Astrocyte (in vitro differentiated cells and primary cell): Measurements from ENCODE around the gene FGFRL1. TPM values are rescaled to one million over a fixed set of nuclear protein-coding genes. Genes with fewer than 3 reads are reported as not detected.

ENCODE experiments used
- DNase-seq: peaks from one replicate; pipeline ENCODE4 v3.0.0-alpha.2; 2010; ENCODE audit warnings: low read depth
- FAIRE-seq: peaks from 2 replicates; lab custom pipeline; 2011; peaks lifted over from hg19 to GRCh38; lab: Jason Lieb, UNC
- H2AFZ ChIP-seq: 2 replicates; pipeline ENCODE4 v1.6.0; 2012; ENCODE audit warnings: low read depth, low read length, inconsistent platforms
- H3K27ac ChIP-seq: 2 replicates; pipeline ENCODE4 v1.5.1; 2011; ENCODE audit warnings: low read depth, low read length, inconsistent platforms
- H3K27me3 ChIP-seq: 2 replicates; pipeline ENCODE4 v1.6.0; 2011; ENCODE audit warnings: low read length, inconsistent platforms; ENCODE audit not compliant: insufficient read depth
- H3K36me3 ChIP-seq: 2 replicates; pipeline ENCODE4 v1.5.1; 2011; ENCODE audit warnings: low read length, inconsistent platforms; ENCODE audit not compliant: insufficient read depth
- H3K4me1 ChIP-seq: 2 replicates; pipeline ENCODE4 v1.5.1; 2011; ENCODE audit warnings: low read length, inconsistent platforms; ENCODE audit not compliant: insufficient read depth
- H3K4me2 ChIP-seq: 2 replicates; pipeline ENCODE4 v1.6.0; 2012; ENCODE audit warnings: low read length, inconsistent platforms
- H3K4me3 ChIP-seq: 2 replicates; pipeline ENCODE4 v1.5.1; 2011; ENCODE audit warnings: low read depth, mild to moderate bottlenecking, low read length, inconsistent platforms; ENCODE audit not compliant: insufficient read depth
- H3K79me2 ChIP-seq: 2 replicates; pipeline ENCODE4 v1.6.0; 2012; ENCODE audit warnings: mild to moderate bottlenecking, low read length, inconsistent platforms; ENCODE audit not compliant: insufficient read depth
- H3K9ac ChIP-seq: 2 replicates; pipeline ENCODE4 v1.6.0; 2012; ENCODE audit warnings: mild to moderate bottlenecking, low read length, inconsistent platforms
- H3K9me3 ChIP-seq: 2 replicates; pipeline ENCODE4 v1.5.1; 2012; ENCODE audit warnings: low read depth, mild to moderate bottlenecking, low read length, inconsistent platforms; ENCODE audit not compliant: insufficient read depth
- H4K20me1 ChIP-seq: 2 replicates; pipeline ENCODE4 v1.6.0; 2012; ENCODE audit warnings: low read length, inconsistent platforms; ENCODE audit not compliant: insufficient read depth
- H3K27ac Mint-ChIP-seq: one replicate; pipeline ENCODE4 v1.8.0; 2021; ENCODE audit warnings: mild to moderate bottlenecking, mixed read lengths; ENCODE audit not compliant: unreplicated experiment
- H3K27me3 Mint-ChIP-seq: one replicate; pipeline ENCODE4 v1.8.0; 2021; ENCODE audit warnings: low read depth, mixed read lengths; ENCODE audit not compliant: unreplicated experiment
- H3K36me3 Mint-ChIP-seq: one replicate; pipeline ENCODE4 v1.8.0; 2021; ENCODE audit warnings: low read depth, mixed read lengths; ENCODE audit not compliant: unreplicated experiment
- H3K4me1 Mint-ChIP-seq: one replicate; pipeline ENCODE4 v1.8.0; 2021; ENCODE audit warnings: low read depth, mixed read lengths; ENCODE audit not compliant: unreplicated experiment
- H3K4me3 Mint-ChIP-seq: one replicate; pipeline ENCODE4 v1.8.0; 2021; ENCODE audit warnings: mild to moderate bottlenecking, moderate library complexity, mixed read lengths; ENCODE audit not compliant: unreplicated experiment
- H3K9me3 Mint-ChIP-seq: one replicate; pipeline ENCODE4 v1.8.0; 2021; ENCODE audit warnings: mild to moderate bottlenecking, mixed read lengths; ENCODE audit not compliant: unreplicated experiment
- EZH2 ChIP-seq: IDR thresholded peaks from 2 replicates; pipeline ENCODE4 v1.6.1; 2012; ENCODE audit warnings: mild to moderate bottlenecking, low read length, inconsistent platforms; ENCODE audit not compliant: insufficient read depth
- total RNA-seq: library from RNA; stranded (reverse); gene quantifications from 2 replicates; pipeline ENCODE4 v1.2.1, GENCODE V29; 2021
- TF ChIP-seq, protein P1 (sequence below): IDR thresholded peaks from 2 replicates; pipeline ENCODE4 v1.5.1; 2011; ENCODE audit warnings: low read depth, mild to moderate bottlenecking, inconsistent platforms, low read length, moderate library complexity; ENCODE audit not compliant: insufficient read depth

The FGFRL1 gene
- total RNA-seq, 1 donor from 2014 or later = 64.2 TPM

DNA sequence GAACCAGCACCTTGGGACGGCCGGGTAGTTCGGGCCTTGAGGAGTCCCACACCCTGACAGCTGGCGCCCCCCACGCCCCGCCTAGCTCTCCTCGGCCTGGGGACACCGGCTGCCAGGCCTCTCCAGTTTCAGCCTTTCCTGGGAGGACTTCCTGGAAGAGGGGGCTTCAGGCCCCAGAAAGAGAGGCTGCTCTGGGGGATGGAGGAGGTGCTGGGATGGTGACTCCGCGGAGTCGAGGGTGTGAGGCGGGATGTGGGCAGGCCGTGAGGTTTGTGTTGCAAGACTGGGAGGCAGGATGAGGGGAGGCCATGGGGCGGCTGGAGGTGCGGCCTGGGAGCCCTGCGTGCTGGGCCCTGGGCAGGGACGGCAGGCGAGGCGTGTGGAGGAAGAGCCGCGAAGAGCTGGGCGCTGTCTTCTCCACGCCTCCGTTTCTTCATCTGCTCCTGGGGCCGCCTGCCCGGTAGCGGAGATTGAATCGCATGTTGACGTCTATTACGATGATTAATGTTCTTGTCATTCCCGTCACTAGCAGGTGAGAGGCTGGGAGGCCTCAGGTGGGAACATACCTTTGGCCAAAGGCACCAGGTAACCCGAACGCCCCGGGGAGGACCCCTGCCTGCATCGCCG, 918 bp upstream of the FGFRL1 start:
- FAIRE-seq = no peak
- Histone ChIP-seq H3K27ac (no peak overlapping the region), H3K9ac (no peak overlapping the region), H3K27me3 (peaks cover 22% of the 10 kb centered on the region), H3K9me3 (no peaks in the 10 kb centered on the region), H2AFZ (peak overlapping the region; percentile 56), H3K4me1 (peaks cover 28% of the 10 kb centered on the region), H3K36me3 (no peaks in the 10 kb centered on the region), H3K4me3 (peak overlapping the region; percentile 52), H3K4me2 (peak overlapping the region; percentile 87), H3K79me2 (peaks cover 26% of the 10 kb centered on the region), H4K20me1 (peaks cover 30% of the 10 kb centered on the region)
- TF ChIP-seq, protein P1, sequence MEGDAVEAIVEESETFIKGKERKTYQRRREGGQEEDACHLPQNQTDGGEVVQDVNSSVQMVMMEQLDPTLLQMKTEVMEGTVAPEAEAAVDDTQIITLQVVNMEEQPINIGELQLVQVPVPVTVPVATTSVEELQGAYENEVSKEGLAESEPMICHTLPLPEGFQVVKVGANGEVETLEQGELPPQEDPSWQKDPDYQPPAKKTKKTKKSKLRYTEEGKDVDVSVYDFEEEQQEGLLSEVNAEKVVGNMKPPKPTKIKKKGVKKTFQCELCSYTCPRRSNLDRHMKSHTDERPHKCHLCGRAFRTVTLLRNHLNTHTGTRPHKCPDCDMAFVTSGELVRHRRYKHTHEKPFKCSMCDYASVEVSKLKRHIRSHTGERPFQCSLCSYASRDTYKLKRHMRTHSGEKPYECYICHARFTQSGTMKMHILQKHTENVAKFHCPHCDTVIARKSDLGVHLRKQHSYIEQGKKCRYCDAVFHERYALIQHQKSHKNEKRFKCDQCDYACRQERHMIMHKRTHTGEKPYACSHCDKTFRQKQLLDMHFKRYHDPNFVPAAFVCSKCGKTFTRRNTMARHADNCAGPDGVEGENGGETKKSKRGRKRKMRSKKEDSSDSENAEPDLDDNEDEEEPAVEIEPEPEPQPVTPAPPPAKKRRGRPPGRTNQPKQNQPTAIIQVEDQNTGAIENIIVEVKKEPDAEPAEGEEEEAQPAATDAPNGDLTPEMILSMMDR = no peak
- TF ChIP-seq EZH2 = no peak
- peaks cover 4% of the 10 kb centered on the region for H3K36me3 Mint-ChIP-seq
- H3K4me1 Mint-ChIP-seq = peaks cover 4% of the 10 kb centered on the region
- peak; percentile 58 for DNase-seq
- peaks cover 5% of the 10 kb centered on the region for H3K9me3 Mint-ChIP-seq
- H3K4me3 Mint-ChIP-seq = peak overlapping the region; percentile 66
- H3K27ac Mint-ChIP-seq = peak overlapping the region; percentile 69
- peaks cover 29% of the 10 kb centered on the region for H3K27me3 Mint-ChIP-seq

DNA sequence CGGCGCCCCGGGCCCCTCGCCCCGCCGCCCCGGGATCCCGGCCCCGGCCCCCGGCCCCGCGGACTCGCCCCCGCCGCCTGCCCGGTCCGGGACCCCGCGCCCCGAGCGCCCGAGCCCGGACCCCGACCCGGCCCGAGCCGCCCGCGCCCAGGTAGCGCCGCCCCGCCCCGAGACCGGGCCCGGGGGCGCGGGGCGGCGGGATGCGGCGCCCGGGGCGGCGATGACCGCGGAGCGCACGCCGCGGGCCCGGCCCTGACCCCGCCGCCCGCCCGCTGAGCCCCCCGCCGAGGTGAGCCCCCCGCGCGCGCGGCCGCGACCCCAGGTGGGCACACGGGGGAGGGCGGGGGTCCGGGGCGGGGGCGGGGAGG, 224 bp downstream of the FGFRL1 start:
- Mint-ChIP-seq H3K4me3 (no peak overlapping the region), H3K27me3 (peaks cover 24% of the 10 kb centered on the region), H3K36me3 (peaks cover 4% of the 10 kb centered on the region), H3K9me3 (peaks cover 5% of the 10 kb centered on the region), H3K4me1 (peaks cover 2% of the 10 kb centered on the region), H3K27ac (no peak overlapping the region)
- Histone ChIP-seq H3K9me3 (no peaks in the 10 kb centered on the region), H4K20me1 (peaks cover 42% of the 10 kb centered on the region), H2AFZ (no peak overlapping the region), H3K4me3 (no peak overlapping the region), H3K27me3 (peaks cover 20% of the 10 kb centered on the region), H3K9ac (no peak overlapping the region), H3K27ac (no peak overlapping the region), H3K4me1 (peaks cover 28% of the 10 kb centered on the region), H3K4me2 (no peak overlapping the region), H3K79me2 (peaks cover 37% of the 10 kb centered on the region), H3K36me3 (no peaks in the 10 kb centered on the region)
- no peak for TF ChIP-seq EZH2
- TF ChIP-seq, protein P1 = no peak
- DNase-seq (no peak), FAIRE-seq (no peak)

DNA sequence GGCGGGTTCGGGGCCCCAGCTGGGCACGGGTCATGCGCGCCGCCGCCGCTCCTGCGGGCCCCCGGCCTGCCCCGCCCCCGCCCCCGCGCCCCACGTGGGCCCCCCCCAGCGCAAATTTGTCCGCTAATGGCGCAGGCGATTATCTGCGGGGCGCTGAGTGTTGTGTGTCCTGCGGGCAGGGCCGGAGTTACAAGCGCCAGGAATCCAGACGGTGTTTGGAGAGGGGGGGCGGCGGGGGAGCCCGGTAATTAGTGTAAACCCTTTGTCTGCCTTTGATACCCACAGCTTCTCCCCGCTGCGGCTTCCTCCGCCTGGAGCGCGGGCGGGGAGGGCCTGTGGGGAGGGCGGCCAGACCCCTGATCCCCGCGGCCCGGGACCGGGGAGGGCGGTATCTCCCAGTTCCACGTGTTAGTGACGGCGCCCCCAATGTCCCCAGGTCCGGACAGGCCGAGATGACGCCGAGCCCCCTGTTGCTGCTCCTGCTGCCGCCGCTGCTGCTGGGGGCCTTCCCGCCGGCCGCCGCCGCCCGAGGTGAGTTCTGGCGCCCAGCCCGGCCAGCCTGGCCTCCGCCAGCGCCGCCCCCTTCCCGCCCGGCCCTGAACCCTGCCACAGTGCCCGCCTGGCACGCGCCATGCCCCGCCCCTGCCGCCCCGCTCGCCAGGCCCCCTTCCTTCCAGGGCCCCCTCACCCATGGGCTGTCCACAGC, 761 bp downstream of the FGFRL1 start:
- FAIRE-seq = no peak
- Histone ChIP-seq H3K27me3 (peaks cover 16% of the 10 kb centered on the region), H3K9me3 (no peaks in the 10 kb centered on the region), H3K4me1 (peaks cover 28% of the 10 kb centered on the region), H3K4me2 (peak overlapping the region; percentile 84), H2AFZ (peak overlapping the region; percentile 34), H3K27ac (no peak overlapping the region), H4K20me1 (peaks cover 45% of the 10 kb centered on the region), H3K79me2 (peaks cover 39% of the 10 kb centered on the region), H3K36me3 (no peaks in the 10 kb centered on the region), H3K9ac (peak overlapping the region; percentile 71), H3K4me3 (peak overlapping the region; percentile 58)
- Mint-ChIP-seq H3K27ac (no peak overlapping the region), H3K4me1 (peaks cover 2% of the 10 kb centered on the region), H3K27me3 (peaks cover 19% of the 10 kb centered on the region), H3K9me3 (peaks cover 2% of the 10 kb centered on the region), H3K4me3 (peak overlapping the region; percentile 68), H3K36me3 (peaks cover 4% of the 10 kb centered on the region)
- TF ChIP-seq EZH2 = no peak
- TF ChIP-seq, protein P1 = no peak
- peak; percentile 30 for DNase-seq
